GM12878 (cell line): ENCODE results near the gene DERL3. TPM values are rescaled to one million over a fixed set of nuclear protein-coding genes. Genes with fewer than 3 reads are reported as not detected.

ENCODE experiments used
- ATAC-seq: fragments of 200-7000 bp; cut with Tn5 transposase; 3 replicates; pipeline ENCODE4 v1.9.1; 2020; ENCODE audit warnings: mild to moderate bottlenecking, moderate library complexity
- BruUV-seq: library from RNA; stranded (reverse); fragments of 400-500 nt; replicated peaks from 2 replicates; lab custom pipeline; 2021; lab: Mats Ljungman, UMichigan
- CTCF ChIA-PET: fragments of 300-600 bp; sonication (Branson Sonifier 250); formaldehyde crosslinking; extraction: SDS; loops from one replicate; lab custom pipeline; 2021; ENCODE audit warnings: inconsistent platforms; lab: Yijun Ruan, JAX
- POLR2A ChIA-PET: fragments of 350-600 bp; formaldehyde crosslinking; extraction: SDS; loops from one replicate; lab custom pipeline; 2021; ENCODE audit warnings: inconsistent platforms; lab: Charles Lee
- RAD21 ChIA-PET: fragments of 300-600 bp; sonication (Branson Sonifier 250); formaldehyde crosslinking; loops from one replicate; lab custom pipeline; 2023; ENCODE audit warnings: antibody characterized with exemption; ENCODE audit not compliant: unreplicated experiment; lab: Charles Lee
- SMC1A ChIA-PET: fragments of 300-600 bp; sonication (Branson Sonifier 250); formaldehyde crosslinking; loops from one replicate; lab custom pipeline; 2023; ENCODE audit not compliant: unreplicated experiment, uncharacterized antibody; lab: Charles Lee
- DNase-seq: peaks from one replicate; pipeline ENCODE4 v3.0.0-alpha.2; 2011; ENCODE audit warnings: low read depth, low spot score
- FAIRE-seq: peaks from 3 replicates; lab custom pipeline; 2011; peaks lifted over from hg19 to GRCh38; lab: Jason Lieb, UNC
- H2AFZ ChIP-seq: 2 replicates; pipeline ENCODE4 v1.6.0; 2011; ENCODE audit warnings: low read depth, low read length, control low read depth; ENCODE audit not compliant: control insufficient read depth
- H3K27ac ChIP-seq: 2 replicates; pipeline ENCODE4 v1.5.1; 2011; ENCODE audit warnings: control low read depth; ENCODE audit not compliant: control insufficient read depth, insufficient read depth
- H3K27me3 ChIP-seq, 2 experiments: replicated peaks in 1 of 2; 2 replicates each; pipeline versions ENCODE4 v1.6.0 to v1.6.1; 2011; ENCODE audit warnings: low read length in 1 of 2; ENCODE audit not compliant: control insufficient read depth in 2 of 2, insufficient read depth in 2 of 2
- H3K36me3 ChIP-seq, 2 experiments: 2 replicates each; pipeline ENCODE4 v1.5.1; 2011; ENCODE audit warnings: low read length in 1 of 2; ENCODE audit not compliant: control insufficient read depth in 2 of 2, insufficient read depth in 2 of 2
- H3K4me1 ChIP-seq: 2 replicates; pipeline ENCODE4 v1.6.1; 2011; ENCODE audit warnings: mild to moderate bottlenecking, low read length, moderate library complexity, mixed read lengths; ENCODE audit not compliant: control insufficient read depth, insufficient read depth
- H3K4me2 ChIP-seq: 2 replicates; pipeline ENCODE4 v1.6.0; 2011; ENCODE audit warnings: control low read depth; ENCODE audit not compliant: control insufficient read depth, insufficient read depth
- H3K4me3 ChIP-seq: fragments of 200-600 bp; sonication (generic); 2 replicates; pipeline ENCODE4 v1.5.1; 2016
- H3K79me2 ChIP-seq: 2 replicates; pipeline ENCODE4 v1.6.0; 2011; ENCODE audit warnings: low read length; ENCODE audit not compliant: control insufficient read depth, insufficient read depth
- H3K9ac ChIP-seq: 2 replicates; pipeline ENCODE4 v1.8.0; 2011; ENCODE audit warnings: low read length, control low read depth, mixed read lengths; ENCODE audit not compliant: control insufficient read depth, insufficient read depth
- H3K9me3 ChIP-seq: replicated peaks from 3 replicates; pipeline ENCODE4 v1.5.1; 2011; ENCODE audit warnings: mild to moderate bottlenecking, low read length; ENCODE audit not compliant: control insufficient read depth, insufficient read depth
- H4K20me1 ChIP-seq: 2 replicates; pipeline ENCODE4 v1.6.0; 2011; ENCODE audit not compliant: control insufficient read depth, insufficient read depth
- CBX3 ChIP-seq: fragments of 200-600 bp; sonication (generic); IDR thresholded peaks from 2 replicates; pipeline ENCODE4 v1.6.1; 2016; ENCODE audit warnings: low read depth, borderline replicate concordance
- MXI1 ChIP-seq: fragments of 150-350 bp; IDR thresholded peaks from 2 replicates; pipeline ENCODE4 v1.6.1; 2011; ENCODE audit warnings: low read depth, mild to moderate bottlenecking, inconsistent platforms, low read length, improper control_type of control experiment
- SRF ChIP-seq, 2 experiments: IDR thresholded peaks; 2 replicates each; pipeline ENCODE4 v1.6.1; 2011; ENCODE audit warnings: low read depth in 2 of 2, low read length in 2 of 2, mild to moderate bottlenecking in 1 of 2, moderate library complexity in 1 of 2
- WGBS: methylation state at CpG from one replicate; pipeline ENCODE4 v1.1.6; 2016; ENCODE audit warnings: low lambda C conversion rate; ENCODE audit not compliant: insufficient replicate concordance, insufficient coverage; ENCODE audit errors: missing lambda C conversion rate; 5-methylcytosine and 5-hydroxymethylcytosine counted together
- in situ Hi-C: fragments of 300-500 bp; cut with MboI; formaldehyde crosslinking; loops from 9 replicates; pipeline ENCODE4 v1.14.3; 2018; ENCODE audit warnings: mixed read lengths
- intact Hi-C: fragments of 100-400 bp; cut with micrococcal nuclease; formaldehyde crosslinking; loops from one replicate; pipeline ENCODE4 v1.14.2; 2022; ENCODE audit not compliant: unreplicated experiment
- polyA plus RNA-seq, 11 experiments: library from polyadenylated mRNA; depleted of rRNA in 4 of 11; unstranded in 6 of 11; stranded (reverse) in 5 of 11; fragments of >200 nt; fragmentation: Nextera tagmentation in 4 of 11; fragmentation: Illumina TruSeq in 1 of 11; extraction: Ambion mirVana in 4 of 11; extraction: Trizol in 1 of 11; gene quantifications; 1 replicate in 1 of 11; 2 replicates in 10 of 11; pipeline versions ENCODE4 v1.2.1 to v1.2.3, GENCODE V29; 2011 to 2016; ENCODE audit warnings: inconsistent platforms in 2 of 11, missing spikeins in 2 of 11, low read depth in 1 of 11
- total RNA-seq, 4 experiments: library from RNA; depleted of rRNA in 3 of 4; stranded (reverse); fragments of >200 nt in 3 of 4; fragmentation: Illumina TruSeq in 1 of 4; extraction: Trizol in 1 of 4; gene quantifications; 2 replicates each; pipeline versions ENCODE4 v1.2.1 to v1.2.3, GENCODE V29; 2013 to 2021
- TF ChIP-seq, protein P1 (sequence below), 3 experiments: IDR thresholded peaks in 2 of 3; conservative IDR thresholded peaks in 1 of 3; 2 replicates each; pipeline ENCODE4 v1.5.1; 2011; ENCODE audit warnings: low read depth in 3 of 3, low read length in 3 of 3, mild to moderate bottlenecking in 3 of 3, control low read depth in 2 of 3, moderate library complexity in 2 of 3, inconsistent platforms in 1 of 3, mixed read lengths in 1 of 3; ENCODE audit not compliant: control insufficient read depth in 2 of 3, insufficient read depth in 1 of 3; ENCODE audit errors: extremely low read depth in 1 of 3
- TF ChIP-seq, protein P2 (sequence below): fragments of 450-650 bp; IDR thresholded peaks from 2 replicates; pipeline ENCODE4 v1.6.1; 2016; ENCODE audit warnings: mild to moderate bottlenecking, moderate library complexity, borderline replicate concordance

The DERL3 gene
- total and polyA plus RNA-seq, 10 of the 15 experiments (the other 5 are each of a cell fraction or from before 2014, with no cell fraction given): 4.1 to 52.4 (median 14.1) TPM

DNA sequence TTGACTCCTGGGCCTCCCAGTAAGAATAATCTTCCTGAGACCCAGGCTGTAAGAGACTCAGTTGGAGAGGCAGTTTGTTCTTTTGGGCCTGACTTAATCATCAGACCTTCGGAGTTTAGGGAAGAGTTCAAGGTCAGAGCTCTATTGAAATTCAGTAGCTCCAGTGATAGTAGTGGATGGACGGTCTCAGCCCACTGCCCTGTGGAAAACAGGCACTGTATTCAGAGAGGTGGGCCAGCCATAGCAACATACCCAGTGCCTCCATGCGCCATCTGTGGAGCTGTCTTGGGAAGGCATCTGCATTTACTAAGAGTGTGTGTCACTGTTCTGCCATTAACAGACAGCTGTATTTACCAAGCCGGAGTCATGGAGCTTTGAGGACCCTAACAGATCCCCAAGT lies 49.2 kb downstream of the DERL3 start:
- Histone ChIP-seq H3K9ac (peak overlapping the region; percentile 13; the same call in 1 of the 2 replicates), H3K9me3 (no peaks in the 10 kb centered on the region), H3K4me2 (peak overlapping the region; percentile 56), H3K4me3 (peak overlapping the region; percentile 39; the same call in 1 of the 2 replicates), H3K79me2 (peaks cover 50% of the 10 kb centered on the region), H3K36me3 (peaks cover 14 to 16% of the 10 kb centered on the region in 2 experiments; a peak in 3 of 4 replicates), H3K4me1 (peaks cover 11% of the 10 kb centered on the region), H3K27ac (0 out of 2 replicates have a peak overlapping the region, but pooled peaks have one; percentile 23), H2AFZ (no peak overlapping the region), H3K27me3 (no peaks in the 10 kb centered on the region), H4K20me1 (0 out of 2 replicates have a peak, but pooled peaks cover 4% of the 10 kb centered on the region)
- CTCF ChIA-PET: interaction anchor here (0.7 to 2.8 kb wide), 10 partner anchors 9 to 68 kb away, joined by 3 to 11 read pairs (median 5); partner anchors contain the start of genes CHCHD10 and SLC2A11
- no peak for FAIRE-seq
- BruUV-seq: no TSS peak
- no peak for DNase-seq
- in situ Hi-C loops: no loop called here
- POLR2A ChIA-PET: interaction anchor here (1.0 to 2.2 kb wide), 4 partner anchors 9 to 54 kb away, joined by 4 to 14 read pairs (median 8); no protein-coding TSS in a partner anchor
- RAD21 ChIA-PET: interaction anchor here (0.9 to 1.5 kb wide), 6 partner anchors 11 to 68 kb away, joined by 3 to 4 read pairs (median 3); partner anchors contain the start of genes SLC2A11 and VPREB3
- TF ChIP-seq, protein P1, sequence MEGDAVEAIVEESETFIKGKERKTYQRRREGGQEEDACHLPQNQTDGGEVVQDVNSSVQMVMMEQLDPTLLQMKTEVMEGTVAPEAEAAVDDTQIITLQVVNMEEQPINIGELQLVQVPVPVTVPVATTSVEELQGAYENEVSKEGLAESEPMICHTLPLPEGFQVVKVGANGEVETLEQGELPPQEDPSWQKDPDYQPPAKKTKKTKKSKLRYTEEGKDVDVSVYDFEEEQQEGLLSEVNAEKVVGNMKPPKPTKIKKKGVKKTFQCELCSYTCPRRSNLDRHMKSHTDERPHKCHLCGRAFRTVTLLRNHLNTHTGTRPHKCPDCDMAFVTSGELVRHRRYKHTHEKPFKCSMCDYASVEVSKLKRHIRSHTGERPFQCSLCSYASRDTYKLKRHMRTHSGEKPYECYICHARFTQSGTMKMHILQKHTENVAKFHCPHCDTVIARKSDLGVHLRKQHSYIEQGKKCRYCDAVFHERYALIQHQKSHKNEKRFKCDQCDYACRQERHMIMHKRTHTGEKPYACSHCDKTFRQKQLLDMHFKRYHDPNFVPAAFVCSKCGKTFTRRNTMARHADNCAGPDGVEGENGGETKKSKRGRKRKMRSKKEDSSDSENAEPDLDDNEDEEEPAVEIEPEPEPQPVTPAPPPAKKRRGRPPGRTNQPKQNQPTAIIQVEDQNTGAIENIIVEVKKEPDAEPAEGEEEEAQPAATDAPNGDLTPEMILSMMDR (IDR thresholded peaks at IDR 0.05 in 2 of 3, conservative IDR thresholded peaks at IDR 0.05 in 1 of 3; ENCODE audit: control insufficient read depth in 2 of 3, extremely low read depth in 1 of 3, insufficient read depth in 1 of 3, low read depth in 3 of 3, low read length in 3 of 3): peak in 1 of 3 experiments; percentile 14; a peak in 1 of 6 replicates
- TF ChIP-seq SRF (IDR thresholded peaks at IDR 0.05; ENCODE audit: low read depth in 2 of 2, low read length in 2 of 2) (no peak), CBX3 (no peak), MXI1 (no peak)
- TF ChIP-seq, protein P2, sequence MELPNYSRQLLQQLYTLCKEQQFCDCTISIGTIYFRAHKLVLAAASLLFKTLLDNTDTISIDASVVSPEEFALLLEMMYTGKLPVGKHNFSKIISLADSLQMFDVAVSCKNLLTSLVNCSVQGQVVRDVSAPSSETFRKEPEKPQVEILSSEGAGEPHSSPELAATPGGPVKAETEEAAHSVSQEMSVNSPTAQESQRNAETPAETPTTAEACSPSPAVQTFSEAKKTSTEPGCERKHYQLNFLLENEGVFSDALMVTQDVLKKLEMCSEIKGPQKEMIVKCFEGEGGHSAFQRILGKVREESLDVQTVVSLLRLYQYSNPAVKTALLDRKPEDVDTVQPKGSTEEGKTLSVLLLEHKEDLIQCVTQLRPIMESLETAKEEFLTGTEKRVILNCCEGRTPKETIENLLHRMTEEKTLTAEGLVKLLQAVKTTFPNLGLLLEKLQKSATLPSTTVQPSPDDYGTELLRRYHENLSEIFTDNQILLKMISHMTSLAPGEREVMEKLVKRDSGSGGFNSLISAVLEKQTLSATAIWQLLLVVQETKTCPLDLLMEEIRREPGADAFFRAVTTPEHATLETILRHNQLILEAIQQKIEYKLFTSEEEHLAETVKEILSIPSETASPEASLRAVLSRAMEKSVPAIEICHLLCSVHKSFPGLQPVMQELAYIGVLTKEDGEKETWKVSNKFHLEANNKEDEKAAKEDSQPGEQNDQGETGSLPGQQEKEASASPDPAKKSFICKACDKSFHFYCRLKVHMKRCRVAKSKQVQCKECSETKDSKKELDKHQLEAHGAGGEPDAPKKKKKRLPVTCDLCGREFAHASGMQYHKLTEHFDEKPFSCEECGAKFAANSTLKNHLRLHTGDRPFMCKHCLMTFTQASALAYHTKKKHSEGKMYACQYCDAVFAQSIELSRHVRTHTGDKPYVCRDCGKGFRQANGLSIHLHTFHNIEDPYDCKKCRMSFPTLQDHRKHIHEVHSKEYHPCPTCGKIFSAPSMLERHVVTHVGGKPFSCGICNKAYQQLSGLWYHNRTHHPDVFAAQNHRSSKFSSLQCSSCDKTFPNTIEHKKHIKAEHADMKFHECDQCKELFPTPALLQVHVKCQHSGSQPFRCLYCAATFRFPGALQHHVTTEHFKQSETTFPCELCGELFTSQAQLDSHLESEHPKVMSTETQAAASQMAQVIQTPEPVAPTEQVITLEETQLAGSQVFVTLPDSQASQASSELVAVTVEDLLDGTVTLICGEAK: no peak
- intact Hi-C loops: no loop called here
- WGBS: 98% methylated on average over 4 of the region's 4 CpGs
- SMC1A ChIA-PET: interaction anchor here (0.7 to 2.5 kb wide), 9 partner anchors 8 to 73 kb away, joined by 3 to 13 read pairs (median 5); no protein-coding TSS in a partner anchor
- ATAC-seq: peak; percentile 46
